Left ventricle myocardium superior (tissue), 1 donor: Measurements from ENCODE around the gene ANTKMT. TPM values are rescaled to one million over a fixed set of nuclear protein-coding genes. Genes with fewer than 3 reads are reported as not detected.
A peak's percentile ranks its signal among the peaks of the same experiment; 100 is the strongest.
"Not testable (repeated sequence)": the region's sequence is repeated elsewhere in the genome, so short reads cannot be mapped to it uniquely, and the experiment has no call there.

Experiments used
- ATAC-seq: fragments of 200-7000 bp; cut with Tn5 transposase; one replicate; pipeline ENCODE4 v1.9.1; 2020; ENCODE audit warnings: mild to moderate bottlenecking, moderate library complexity
- DNase-seq: peaks from one replicate; pipeline ENCODE4 v3.0.0-alpha.2; 2020
- intact Hi-C: fragments of 100-400 bp; cut with micrococcal nuclease; formaldehyde crosslinking; loops from one replicate; pipeline ENCODE4 v1.11.0; 2022
- total RNA-seq: library from RNA; stranded (reverse); fragmentation: NEBNext Ultra II Directional; extraction: Animal tissue kit (Norgen Biotek cat#: 25700); gene quantifications from one replicate; pipeline ENCODE4 v1.2.1, GENCODE V29; 2021
- donor health status: DM: no; HTN: yes; CAD: no; lungs with severe emphysema.

ANTKMT gene
- total RNA-seq, 1 donor from 2014 or later, result 31.2 TPM

- DNase-seq (no peak), ATAC-seq (no peak)
- intact Hi-C loops, result no loop called here
These were observed 40.4 kb upstream of the ANTKMT start for GRCh38 chr16:680625-680945.

DNA sequence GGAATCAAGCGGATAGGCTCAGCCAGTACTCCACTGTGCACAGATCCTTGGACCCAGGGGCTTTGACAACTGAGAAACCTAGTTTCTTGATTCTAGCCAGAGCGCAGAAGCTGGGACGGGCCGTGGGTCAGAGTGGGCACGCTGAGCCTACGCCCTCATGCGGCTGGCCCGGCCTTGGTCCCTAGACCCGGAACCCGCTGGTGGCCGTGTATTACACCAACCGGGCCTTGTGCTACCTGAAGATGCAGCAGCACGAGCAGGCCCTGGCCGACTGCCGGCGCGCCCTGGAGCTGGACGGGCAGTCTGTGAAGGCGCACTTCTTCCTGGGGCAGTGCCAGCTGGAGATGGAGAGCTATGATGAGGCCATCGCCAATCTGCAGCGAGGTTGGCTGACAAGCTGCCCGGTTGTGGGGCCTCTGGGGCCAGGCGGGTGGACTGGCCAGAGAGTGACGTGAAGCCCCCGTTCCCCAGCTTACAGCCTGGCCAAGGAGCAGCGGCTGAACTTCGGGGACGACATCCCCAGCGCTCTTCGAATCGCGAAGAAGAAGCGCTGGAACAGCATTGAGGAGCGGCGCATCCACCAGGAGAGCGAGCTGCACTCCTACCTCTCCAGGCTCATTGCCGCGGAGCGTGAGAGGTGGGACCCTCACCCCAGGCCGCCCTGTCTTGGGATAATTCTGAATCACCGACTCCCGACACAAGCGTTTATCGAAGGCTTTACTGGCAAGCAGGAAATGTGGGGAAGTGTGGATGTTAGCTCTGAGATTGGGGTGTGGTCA is 39.8 kb upstream of the ANTKMT start:
- intact Hi-C loops, result no loop called here
- ATAC-seq, result no peak
- DNase-seq, result peak; percentile 67

DNA sequence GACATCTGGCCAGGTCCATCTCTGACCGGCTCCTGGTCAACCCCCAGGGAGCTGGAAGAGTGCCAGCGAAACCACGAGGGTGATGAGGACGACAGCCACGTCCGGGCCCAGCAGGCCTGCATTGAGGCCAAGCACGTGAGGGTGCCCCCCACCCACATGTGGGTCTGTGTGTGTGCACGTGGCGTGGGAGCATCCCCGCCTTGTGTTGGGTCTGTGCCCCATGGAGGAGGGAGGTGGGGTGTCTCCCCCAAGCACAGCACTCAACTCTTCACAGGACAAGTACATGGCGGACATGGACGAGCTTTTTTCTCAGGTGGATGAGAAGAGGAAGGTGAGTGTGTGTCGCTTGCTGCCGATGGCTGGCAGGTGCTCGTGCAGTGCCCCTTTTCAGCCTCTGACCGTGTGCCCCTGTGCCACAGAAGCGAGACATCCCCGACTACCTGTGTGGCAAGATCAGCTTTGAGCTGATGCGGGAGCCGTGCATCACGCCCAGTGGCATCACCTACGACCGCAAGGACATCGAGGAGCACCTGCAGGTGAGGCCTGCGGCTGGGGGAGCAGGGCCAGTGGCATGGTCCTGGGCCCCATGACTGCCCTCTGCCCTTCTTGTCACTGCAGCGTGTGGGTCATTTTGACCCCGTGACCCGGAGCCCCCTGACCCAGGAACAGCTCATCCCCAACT is 39.1 kb upstream of the ANTKMT start:
- DNase-seq (peak; percentile 62), ATAC-seq (no peak)
- intact Hi-C loops, result no loop called here

GRCh38 chr16:682493-683395 is 38.2 kb upstream of the ANTKMT start:
- intact Hi-C loops, result no loop called here

GRCh38 chr16:683396-684070 is 37.4 kb upstream of the ANTKMT start:
- intact Hi-C loops, result no loop called here
- DNase-seq (no peak), ATAC-seq (no peak)

More at GRCh38 chr16:682493-683395, 38.2 kb upstream of the ANTKMT start:
- DNase-seq, result no peak
- no peak for ATAC-seq

DNA sequence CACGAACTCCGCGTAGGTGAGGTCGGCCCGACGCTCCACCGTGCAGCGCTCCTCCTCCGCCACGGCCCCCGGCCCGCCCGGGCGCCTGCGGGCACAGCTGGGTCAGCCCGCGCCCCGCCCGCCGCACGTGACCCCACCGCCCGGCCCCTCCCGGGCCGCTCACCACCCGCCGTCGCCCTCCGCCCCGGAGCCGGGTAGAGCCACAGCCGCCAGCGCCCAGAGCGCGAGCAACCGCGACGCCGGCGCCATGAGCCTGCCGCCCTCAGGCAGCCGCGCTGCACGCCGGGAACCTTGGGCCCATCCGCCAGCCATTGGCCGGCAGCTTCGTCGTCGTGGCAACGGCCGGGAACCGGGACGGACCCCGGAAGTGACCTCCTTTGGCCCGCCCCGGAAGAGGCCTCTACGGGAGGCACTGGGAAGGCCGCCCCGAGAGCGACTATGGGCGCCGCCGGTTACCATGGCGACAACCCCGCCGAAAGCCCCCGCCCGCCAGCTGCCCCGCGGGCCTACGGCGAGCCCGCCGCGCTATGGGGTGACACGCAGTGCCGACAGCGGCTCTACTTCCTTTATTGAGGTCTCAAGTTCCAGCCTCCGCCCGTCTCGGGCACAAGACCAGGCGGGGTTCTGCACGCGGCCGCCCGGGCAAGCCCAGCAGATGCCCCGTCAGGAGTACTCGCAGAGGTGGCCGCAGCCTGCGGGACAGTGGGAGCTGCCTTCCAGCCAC is 36.7 kb upstream of the ANTKMT start, which contains the start of gene JMJD8:
TSS of gene JMJD8 (minus strand) at position 264 of the 724 bp plus-strand sequence. CDS start at position 249, 15 bp downstream.
- intact Hi-C loops, result no loop called here
- ATAC-seq (peak; percentile 63), DNase-seq (peak; percentile 99)

DNA sequence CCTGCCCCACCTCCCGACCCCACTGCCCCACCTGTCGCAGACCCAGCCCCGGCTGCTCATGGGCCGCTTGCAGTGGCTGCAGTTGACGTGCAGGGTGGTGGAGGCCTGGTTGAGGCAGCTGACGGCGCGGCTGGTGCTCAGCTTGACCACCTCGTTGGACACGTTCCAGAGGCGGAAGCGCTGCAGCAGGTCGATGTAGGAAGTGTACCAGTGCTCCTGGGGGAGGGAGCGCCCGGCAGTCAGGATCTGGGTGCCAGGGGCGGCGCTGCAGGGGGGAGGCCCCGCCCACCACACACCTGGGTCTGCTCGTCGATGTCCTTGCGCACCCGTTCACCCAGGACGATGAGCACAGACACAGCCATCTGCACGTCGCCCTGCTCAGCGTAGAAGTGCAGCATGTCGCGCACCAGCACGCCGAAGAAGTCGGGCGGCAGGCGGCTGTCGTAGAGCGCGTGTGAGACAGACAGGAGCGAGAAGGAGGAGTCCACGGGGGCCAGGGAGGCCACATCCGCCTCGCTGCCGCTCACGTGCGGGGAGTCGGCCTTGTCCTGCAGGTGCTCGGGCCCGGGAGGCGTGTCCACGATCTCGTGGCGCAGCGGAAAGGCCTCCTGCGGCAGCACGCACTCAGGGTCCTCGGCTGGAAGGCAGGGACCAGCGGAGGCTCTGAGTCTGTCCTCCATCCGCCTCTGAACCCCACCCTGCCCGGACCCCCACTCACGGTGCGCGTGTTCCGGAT is 35.8 kb upstream of the ANTKMT start:
- peak; percentile 53 for DNase-seq
- ATAC-seq, result no peak
- intact Hi-C loops, result no loop called here

DNA sequence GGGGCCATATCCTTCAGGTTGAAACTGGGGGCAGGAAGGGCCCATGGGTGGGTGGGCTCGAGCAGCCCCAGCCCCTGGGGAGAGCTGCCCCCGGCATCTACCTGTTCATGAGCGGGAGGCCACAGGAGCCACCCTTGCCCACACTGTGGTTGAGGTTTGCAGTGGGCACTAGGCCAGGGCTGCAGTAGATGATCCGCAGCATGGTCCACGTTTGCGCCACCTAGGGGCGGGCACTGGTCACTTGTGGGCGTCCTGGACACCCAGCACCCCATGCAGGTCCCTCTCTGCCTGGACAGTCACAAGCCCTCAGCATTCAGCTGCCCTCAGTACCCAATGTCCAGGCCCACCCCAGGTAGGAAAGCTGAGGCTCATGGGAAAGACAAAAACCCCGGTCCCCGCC is 35.0 kb upstream of the ANTKMT start:
- ATAC-seq (no peak), DNase-seq (peak; percentile 60)
- intact Hi-C loops, result no loop called here

GRCh38 chr16:686459-687260 is 34.3 kb upstream of the ANTKMT start:
- DNase-seq (no peak), ATAC-seq (no peak)
- intact Hi-C loops, result no loop called here

GRCh38 chr16:687499-687898 is 33.4 kb upstream of the ANTKMT start:
- DNase-seq (no peak), ATAC-seq (no peak)
- intact Hi-C loops, result no loop called here

- no peak for ATAC-seq
- no peak for DNase-seq
- intact Hi-C loops, result no loop called here
These were observed 31.6 kb upstream of the ANTKMT start for GRCh38 chr16:689175-689897.

DNA sequence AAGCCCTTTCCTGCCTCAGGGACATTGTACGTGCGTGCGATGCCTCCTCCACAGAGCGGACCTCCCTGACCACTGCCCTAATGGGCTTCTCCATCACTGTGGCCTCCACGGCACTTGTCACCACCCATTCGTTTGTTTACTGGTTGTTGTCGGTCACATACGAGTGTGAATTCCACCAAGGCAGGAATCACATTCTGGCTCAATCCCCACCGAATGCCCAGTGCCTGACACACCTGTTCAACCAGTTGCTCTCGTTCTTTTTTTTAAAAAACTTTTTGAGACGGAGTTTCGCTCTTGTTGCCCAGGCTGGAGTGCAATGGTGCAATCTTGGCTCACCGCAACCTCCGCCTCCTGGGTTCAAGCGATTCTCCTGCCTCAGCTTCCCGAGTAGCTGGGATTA is 29.7 kb upstream of the ANTKMT start:
- DNase-seq, intact Hi-C loops, ATAC-seq: not testable (repeated sequence)

DNA sequence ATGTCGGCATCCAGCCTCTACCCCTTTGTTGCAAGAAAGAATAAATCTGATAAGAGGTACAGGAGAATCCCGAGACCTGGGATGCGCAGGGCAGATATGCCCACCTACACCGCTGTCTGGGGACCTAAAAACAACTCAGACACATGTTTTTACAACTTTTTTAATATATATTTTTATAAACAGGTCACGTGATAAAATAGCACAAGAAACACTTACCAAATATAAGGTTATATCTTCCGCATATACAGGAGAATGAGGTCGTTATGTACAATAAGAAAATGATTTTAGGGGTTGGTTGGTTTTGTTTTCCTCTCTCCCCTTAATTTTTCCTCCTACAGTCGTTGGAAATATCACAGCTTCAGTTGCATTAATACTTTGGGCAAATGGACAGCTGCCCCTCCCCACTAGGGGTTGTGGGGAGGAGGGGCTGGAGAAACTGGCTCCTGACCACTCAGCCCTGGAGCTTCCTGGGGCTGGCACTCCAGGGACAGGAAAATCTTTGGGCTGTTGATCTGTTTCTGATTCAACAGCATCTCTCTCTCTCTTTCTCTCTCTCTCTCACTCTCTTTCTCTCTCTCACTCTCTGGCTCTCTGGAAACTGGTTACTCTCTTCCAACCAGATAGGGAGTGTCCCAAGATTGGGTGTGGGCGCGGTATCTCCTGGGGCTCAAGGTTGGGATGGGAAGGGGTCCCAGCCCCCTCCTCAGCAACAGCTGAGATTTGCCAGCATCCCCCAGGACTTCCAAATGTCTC is 28.4 kb upstream of the ANTKMT start:
- ATAC-seq (no peak), DNase-seq (no peak)
- intact Hi-C loops, result no loop called here

DNA sequence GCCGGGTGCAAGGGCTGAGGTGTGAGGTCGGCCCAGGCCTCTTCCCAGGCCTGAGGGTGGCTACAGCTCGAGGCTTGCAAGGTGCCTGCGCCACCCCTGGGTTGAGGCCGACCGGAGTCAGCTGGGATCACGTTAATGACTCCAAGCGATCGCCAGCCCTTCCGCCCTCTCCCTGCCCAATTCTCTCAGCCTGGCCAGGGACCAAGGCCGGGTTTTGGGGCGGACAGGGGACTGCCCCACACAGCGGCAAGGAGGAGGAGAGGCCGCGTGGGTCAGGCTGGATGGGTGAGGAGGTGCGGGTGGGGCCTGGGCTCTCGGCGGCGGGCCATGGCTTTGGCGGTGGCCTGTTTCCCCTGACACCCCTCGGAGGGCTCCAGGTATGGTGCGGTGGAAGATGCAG is 27.6 kb upstream of the ANTKMT start:
- no peak for DNase-seq
- intact Hi-C loops, result no loop called here
- no peak for ATAC-seq

GRCh38 chr16:693766-694165 is 27.2 kb upstream of the ANTKMT start:
- intact Hi-C loops, result no loop called here
- DNase-seq (no peak), ATAC-seq (no peak)
